A549 (cell line): ENCODE results near the gene CLSTN1. TPM values are rescaled to one million over a fixed set of nuclear protein-coding genes. Genes with fewer than 3 reads are reported as not detected.
A peak's percentile ranks its signal among the peaks of the same experiment; 100 is the strongest.

Experiments used
- ATAC-seq, 2 experiments: fragments of 200-7000 bp in 1 of 2; fragments of >200 bp in 1 of 2; cut with Nextera tagmentation in 1 of 2; cut with Tn5 transposase in 1 of 2; 3 replicates each; pipeline versions ENCODE4 v1.8.0 to v1.9.1; 2018 to 2020; ENCODE audit warnings: mild to moderate bottlenecking in 1 of 2, moderate library complexity in 1 of 2
- CTCF ChIA-PET: fragments of 300-600 bp; sonication (Branson Sonifier 250); formaldehyde crosslinking; extraction: SDS; loops from one replicate; lab custom pipeline; 2021; ENCODE audit warnings: antibody characterized with exemption, inconsistent platforms; lab: Yijun Ruan, JAX
- POLR2A ChIA-PET: fragments of 350-600 bp; formaldehyde crosslinking; extraction: SDS; loops from one replicate; lab custom pipeline; 2021; ENCODE audit warnings: antibody characterized with exemption, inconsistent platforms; lab: Yijun Ruan, JAX
- DNase-seq, 2 experiments: peaks; one replicate each; pipeline versions ENCODE4 v3.0.0 to v3.0.0-alpha.2; 2011 to 2016; ENCODE audit warnings: low read depth in 1 of 2, low spot score in 1 of 2
- FAIRE-seq: peaks from 2 replicates; lab custom pipeline; 2011; peaks lifted over from hg19 to GRCh38; lab: Jason Lieb, UNC
- H3K27ac ChIP-seq, 2 experiments: fragments of >200 bp; sonication (Bioruptor Twin); formaldehyde crosslinking; 3 replicates each; pipeline ENCODE4 v1.5.1; 2016 to 2017
- H3K4me1 ChIP-seq: fragments of >200 bp; sonication (Bioruptor Twin); formaldehyde crosslinking; 3 replicates; pipeline ENCODE4 v1.6.1; 2016
- H3K4me2 ChIP-seq: fragments of >200 bp; sonication (Bioruptor Twin); formaldehyde crosslinking; 3 replicates; pipeline ENCODE4 v1.6.1; 2016
- H3K4me3 ChIP-seq: fragments of >200 bp; sonication (Bioruptor Twin); formaldehyde crosslinking; 3 replicates; pipeline ENCODE4 v1.5.1; 2016
- H3K9me3 ChIP-seq: fragments of >200 bp; sonication (Bioruptor Twin); formaldehyde crosslinking; 3 replicates; pipeline ENCODE4 v1.6.1; 2016
- ATOH8 ChIP-seq: fragments of 250-450 bp; sonication (Bioruptor Pico); IDR thresholded peaks from 2 replicates; pipeline ENCODE4 v1.5.0; 2020; ENCODE audit warnings: low read depth, mild to moderate bottlenecking, moderate library complexity
- CTCF ChIP-seq: fragments of >200 bp; sonication (Bioruptor Twin); formaldehyde crosslinking; IDR thresholded peaks from 3 replicates; pipeline ENCODE4 v1.5.1; 2016
- E2F6 ChIP-seq: IDR thresholded peaks from 2 replicates; pipeline ENCODE4 v1.6.1; 2012; ENCODE audit warnings: low read depth, borderline replicate concordance
- HMGXB4 ChIP-seq: fragments of 250-450 bp; sonication (Bioruptor Pico); IDR thresholded peaks from 2 replicates; pipeline ENCODE4 v1.5.0; 2021; ENCODE audit warnings: mild to moderate bottlenecking, moderate library complexity, borderline replicate concordance
- JUNB ChIP-seq: fragments of >200 bp; sonication (Bioruptor Twin); formaldehyde crosslinking; IDR thresholded peaks from 2 replicates; pipeline ENCODE4 v1.6.1; 2016
- MAFK ChIP-seq: fragments of 450-650 bp; IDR thresholded peaks from 2 replicates; pipeline ENCODE4 v1.6.1; 2014; ENCODE audit not compliant: partially characterized antibody
- MAX ChIP-seq: IDR thresholded peaks from 2 replicates; pipeline ENCODE4 v1.6.1; 2012
- MYC ChIP-seq: IDR thresholded peaks from 2 replicates; pipeline ENCODE4 v1.6.1; 2012; ENCODE audit warnings: mild to moderate bottlenecking, inconsistent platforms, low read length, improper control_type of control experiment, borderline replicate concordance
- NFE2L2 ChIP-seq: fragments of 150-350 bp; conservative IDR thresholded peaks from 2 replicates; pipeline ENCODE4 v1.6.1; 2014; ENCODE audit warnings: low read length
- POLR2A ChIP-seq: IDR thresholded peaks from 2 replicates; pipeline ENCODE4 v1.6.1; 2012; ENCODE audit warnings: mild to moderate bottlenecking, low read length
- RAD21 ChIP-seq, 2 experiments: fragments of >200 bp in 1 of 2; sonication (Bioruptor Twin) in 1 of 2; formaldehyde crosslinking in 1 of 2; IDR thresholded peaks in 1 of 2; conservative IDR thresholded peaks in 1 of 2; 2 replicates in 1 of 2; 3 replicates in 1 of 2; pipeline ENCODE4 v1.6.1; 2012 to 2018; ENCODE audit warnings: inconsistent platforms in 1 of 2
- SMC3 ChIP-seq: fragments of >200 bp; sonication (Bioruptor Twin); formaldehyde crosslinking; IDR thresholded peaks from 3 replicates; pipeline ENCODE4 v1.6.1; 2018; ENCODE audit warnings: inconsistent platforms
- TP53 ChIP-seq: fragments of 250-450 bp; sonication (Bioruptor Pico); IDR thresholded peaks from 2 replicates; pipeline ENCODE4 v1.5.0; 2021; ENCODE audit warnings: mild to moderate bottlenecking, moderate library complexity
- ZFP36 ChIP-seq: fragments of 450-650 bp; IDR thresholded peaks from 2 replicates; pipeline ENCODE4 v1.6.1; 2014; ENCODE audit warnings: borderline replicate concordance; ENCODE audit not compliant: partially characterized antibody
- ZSCAN20 ChIP-seq: fragments of 250-450 bp; sonication (Bioruptor Pico); IDR thresholded peaks from 2 replicates; pipeline ENCODE4 v1.8.0; 2022; ENCODE audit warnings: mild to moderate bottlenecking, moderate library complexity
- WGBS: methylation state at CpG from one replicate; pipeline ENCODE4 v1.1.6; 2017; ENCODE audit errors: missing lambda C conversion rate; 5-methylcytosine and 5-hydroxymethylcytosine counted together
- polyA plus RNA-seq, 4 experiments: library from polyadenylated mRNA; depleted of rRNA in 3 of 4; stranded (reverse); fragments of >200 nt; fragmentation: RNase III in 1 of 4; extraction: RNeasy Plus Mini Kit Qiagen cat#74134 plus additional on column Dnase treatment in 1 of 4; gene quantifications; 2 replicates in 3 of 4; 3 replicates in 1 of 4; pipeline ENCODE4 v1.2.3, GENCODE V29; 2011 to 2017

The CLSTN1 gene
- polyA plus RNA-seq, 2 of the 4 experiments (the other 2 are of a cell fraction) = 27.3 to 56.1 TPM

- Histone ChIP-seq H3K4me3 (peak overlapping the region; percentile 85; the same call in 2 of the 3 replicates), H3K9me3 (no peaks in the 10 kb centered on the region), H3K27ac (peak overlapping the region; percentile 71 to 87; a peak in 3 of 6 replicates), H3K4me1 (peaks cover 23% of the 10 kb centered on the region; the same call in 2 of the 3 replicates), H3K4me2 (peak overlapping the region; percentile 91)
- WGBS = 74% methylated on average over 10 of the region's 14 CpGs
- CTCF ChIA-PET = interaction anchor here (0.6 to 7.8 kb wide), 8 partner anchors 10 to 66 kb away, joined by 3 to 37 read pairs (median 4); no protein-coding TSS in a partner anchor
- TF ChIP-seq POLR2A (no peak), ZSCAN20 (CRISPR knock-in tag) (no peak), MAFK (no peak), MYC (no peak), NFE2L2 (no peak), ATOH8 (no peak), JUNB (no peak), ZFP36 (no peak), SMC3 (no peak), TP53 (CRISPR knock-in tag) (no peak)
- no peak for DNase-seq
- POLR2A ChIA-PET = no interaction called here
- FAIRE-seq = no peak
- no peak for ATAC-seq
Observed at GRCh38 chr1:9690440-9691107, 133.2 kb downstream of the CLSTN1 start.

GRCh38 chr1:9689971-9690381 lies 133.8 kb downstream of the CLSTN1 start:
- peak overlapping the region; percentile 91 for H3K4me2 ChIP-seq
- 6% methylated on average over 17 of the region's 23 CpGs for WGBS
- peak overlapping the region; percentile 71 to 87 for H3K27ac ChIP-seq

More at GRCh38 chr1:9689971-9690381, 133.8 kb downstream of the CLSTN1 start:
- DNase-seq = no peak
- CTCF ChIA-PET = interaction anchor here (0.6 to 7.8 kb wide), 5 partner anchors 25 to 65 kb away, joined by 3 to 37 read pairs (median 4); no protein-coding TSS in a partner anchor
- Histone ChIP-seq H3K4me3 (peak overlapping the region; percentile 85), H3K9me3 (no peaks in the 10 kb centered on the region), H3K4me1 (peaks cover 23% of the 10 kb centered on the region; the same call in 2 of the 3 replicates)
- peak; percentile 30 to 47; a peak in 4 of 6 replicates for ATAC-seq
- POLR2A ChIA-PET = no interaction called here
- FAIRE-seq = no peak
- TF ChIP-seq RAD21 (conservative IDR thresholded peaks at IDR 0.05 in 1 of 2, IDR thresholded peaks at IDR 0.05 in 1 of 2) (peak in 1 of 2 experiments; percentile 12; a peak in 1 of 5 replicates), MAX (peak; percentile 66), MYC (no peak), HMGXB4 (CRISPR knock-in tag) (no peak), E2F6 (peak; percentile 31; the same call in 1 of the 2 replicates), CTCF (0 out of 3 replicates have a peak, but pooled peaks have one; percentile 13)
